GM21825 (cell line): ENCODE results near the gene ALDH8A1.
"Not testable (repeated sequence)": the region's sequence is repeated elsewhere in the genome, so short reads cannot be mapped to it uniquely, and the experiment has no call there.

Experiments
- ATAC-seq: cut with Tn5 transposase; IDR thresholded peaks from one replicate; pipeline ENCODE4 v1.9.1; 2021; ENCODE audit warnings: mild to moderate bottlenecking, moderate library complexity; ENCODE audit not compliant: unreplicated experiment

The ALDH8A1 gene

GRCh38 chr6:134911547-134911946, 38.4 kb downstream of the ALDH8A1 start:
- no peak for ATAC-seq

- no peak for ATAC-seq
Measured at GRCh38 chr6:134910593-134910935, 39.3 kb downstream of the ALDH8A1 start.

- no peak for ATAC-seq
Measured at GRCh38 chr6:134909701-134910592, 40.0 kb downstream of the ALDH8A1 start.

- ATAC-seq, result no peak
Measured at GRCh38 chr6:134908906-134909516, 40.9 kb downstream of the ALDH8A1 start.

- ATAC-seq, result not testable (repeated sequence)
Measured at GRCh38 chr6:134904731-134905130, 45.2 kb downstream of the ALDH8A1 start.

GRCh38 chr6:134903448-134903847, 46.5 kb downstream of the ALDH8A1 start:
- no peak for ATAC-seq

- no peak for ATAC-seq
Measured at GRCh38 chr6:134902936-134903335, 47.0 kb downstream of the ALDH8A1 start.

- ATAC-seq, result no peak
Measured at GRCh38 chr6:134902074-134902861, 47.6 kb downstream of the ALDH8A1 start.

GRCh38 chr6:134898575-134898974, 51.3 kb downstream of the ALDH8A1 start:
- no peak for ATAC-seq

GRCh38 chr6:134898166-134898565, 51.7 kb downstream of the ALDH8A1 start:
- ATAC-seq, result not testable (repeated sequence)

GRCh38 chr6:134896910-134897309, 53.0 kb downstream of the ALDH8A1 start:
- ATAC-seq, result no peak

- no peak for ATAC-seq
Measured at GRCh38 chr6:134894800-134895199, 55.1 kb downstream of the ALDH8A1 start.

GRCh38 chr6:134892362-134892761, 57.5 kb downstream of the ALDH8A1 start:
- no peak for ATAC-seq

- no peak for ATAC-seq
Measured at GRCh38 chr6:134891633-134892032, 58.3 kb downstream of the ALDH8A1 start.

GRCh38 chr6:134888316-134888715, 61.6 kb downstream of the ALDH8A1 start:
- no peak for ATAC-seq

- no peak for ATAC-seq
Measured at GRCh38 chr6:134884752-134885151, 65.1 kb downstream of the ALDH8A1 start.

GRCh38 chr6:134883314-134883713, 66.6 kb downstream of the ALDH8A1 start:
- no peak for ATAC-seq

GRCh38 chr6:134882426-134883038, 67.4 kb downstream of the ALDH8A1 start:
- no peak for ATAC-seq

- ATAC-seq, result no peak
Measured at GRCh38 chr6:134880487-134881190, 69.3 kb downstream of the ALDH8A1 start.

- ATAC-seq, result no peak
Measured at GRCh38 chr6:134878136-134878535, 71.8 kb downstream of the ALDH8A1 start.

GRCh38 chr6:134875367-134875766, 74.5 kb downstream of the ALDH8A1 start:
- no peak for ATAC-seq
